AG04450 (cell line): ENCODE data around the gene ZNF85. TPM values are rescaled to one million over a fixed set of nuclear protein-coding genes. Genes with fewer than 3 reads are reported as not detected.
"Not testable (repeated sequence)": the region's sequence is repeated elsewhere in the genome, so short reads cannot be mapped to it uniquely, and the experiment has no call there.

Experiments used
- CTCF ChIA-PET: fragments of 300-600, 350-600 bp; formaldehyde crosslinking; extraction: SDS; loops from one replicate; lab custom pipeline; 2022; ENCODE audit warnings: antibody characterized with exemption, inconsistent platforms; lab: Charles Lee
- POLR2A ChIA-PET: fragments of 350-600 bp; formaldehyde crosslinking; extraction: SDS; loops from one replicate; lab custom pipeline; 2021; ENCODE audit warnings: antibody characterized with exemption, inconsistent platforms; lab: Yijun Ruan, JAX
- DNase-seq: peaks from one replicate; pipeline ENCODE4 v3.0.0-alpha.2; 2011; ENCODE audit warnings: low read depth, low spot score
- H3K27ac ChIP-seq: one replicate; pipeline ENCODE4 v1.5.1; 2012; ENCODE audit warnings: low read depth, low read length, control low read depth
- H3K27me3 ChIP-seq: one replicate; pipeline ENCODE4 v1.6.0; 2012; ENCODE audit warnings: low read length; ENCODE audit not compliant: control insufficient read depth, insufficient read depth
- H3K4me3 ChIP-seq: 2 replicates; pipeline ENCODE4 v1.5.1; 2011; ENCODE audit warnings: mild to moderate bottlenecking, low read depth, low read length, control low read depth
- H3K9me3 ChIP-seq: 2 replicates; pipeline ENCODE4 v1.5.1; 2012; ENCODE audit warnings: low read length; ENCODE audit not compliant: control insufficient read depth, insufficient read depth
- CTCF ChIP-seq: IDR thresholded peaks from 2 replicates; pipeline ENCODE4 v1.5.1; 2011; ENCODE audit warnings: low read depth, low read length, control low read depth, inconsistent platforms
- polyA plus RNA-seq: library from polyadenylated mRNA; depleted of rRNA; stranded (reverse); fragments of >200 nt; gene quantifications from 2 replicates; pipeline ENCODE4 v1.2.3, GENCODE V29; 2011

ZNF85 gene
- polyA plus RNA-seq, 1 experiment, result 5.8 TPM

- H3K4me3 ChIP-seq, result no peak overlapping the region
- H3K27ac ChIP-seq, result peak overlapping the region; percentile 43
- H3K27me3 ChIP-seq, result no peaks in the 10 kb centered on the region
- no peaks in the 10 kb centered on the region; the same call in 1 of the 2 replicates for H3K9me3 ChIP-seq
- CTCF ChIA-PET, result no interaction called here
- POLR2A ChIA-PET, result interaction anchor here (0.6 kb wide), 1 partner anchor 578 kb away, joined by 9 read pairs; no protein-coding TSS in a partner anchor
- peak; percentile 34 for DNase-seq
- TF ChIP-seq CTCF, result no peak
Observed at GRCh38 chr19:20928371-20928770, 5.3 kb downstream of the ZNF85 start.

- H3K27me3 ChIP-seq, CTCF ChIA-PET, H3K9me3 ChIP-seq, H3K27ac ChIP-seq, DNase-seq, H3K4me3 ChIP-seq, POLR2A ChIA-PET: not testable (repeated sequence)
Observed at GRCh38 chr19:20936322-20936947, 13.4 kb downstream of the ZNF85 start.

- H3K4me3 ChIP-seq, DNase-seq, H3K27me3 ChIP-seq, CTCF ChIA-PET, POLR2A ChIA-PET, H3K27ac ChIP-seq: not testable (repeated sequence)
- H3K9me3 ChIP-seq, result peaks cover 19% of the 10 kb centered on the region
Observed at GRCh38 chr19:20952561-20953095, 29.6 kb downstream of the ZNF85 start.

- ChIA-PET CTCF (no interaction called here), POLR2A (no interaction called here)
- no peak for TF ChIP-seq CTCF
- no peak for DNase-seq
- Histone ChIP-seq H3K9me3 (peaks cover 8% of the 10 kb centered on the region; the same call in 1 of the 2 replicates), H3K4me3 (no peak overlapping the region), H3K27ac (no peak overlapping the region), H3K27me3 (no peaks in the 10 kb centered on the region)
Observed at GRCh38 chr19:20964798-20965197, 41.7 kb downstream of the ZNF85 start.

GRCh38 chr19:20968092-20968491, 45.0 kb downstream of the ZNF85 start:
- Histone ChIP-seq H3K9me3 (peaks cover 14% of the 10 kb centered on the region; the same call in 1 of the 2 replicates), H3K27me3 (no peaks in the 10 kb centered on the region), H3K27ac (no peak overlapping the region), H3K4me3 (no peak overlapping the region)
- no peak for TF ChIP-seq CTCF
- ChIA-PET POLR2A (no interaction called here), CTCF (no interaction called here)
- DNase-seq, result no peak

- POLR2A ChIA-PET, result no interaction called here
- DNase-seq, result no peak
- H3K9me3 ChIP-seq, result peaks cover 14% of the 10 kb centered on the region; the same call in 1 of the 2 replicates
- no peak overlapping the region for H3K4me3 ChIP-seq
- H3K27ac ChIP-seq, result no peak overlapping the region
- CTCF ChIA-PET, result no interaction called here
- TF ChIP-seq CTCF, result no peak
- H3K27me3 ChIP-seq, result no peaks in the 10 kb centered on the region
Observed at GRCh38 chr19:20969498-20969897, 46.4 kb downstream of the ZNF85 start.
